ENCODE measurements around the gene VAV1.

GRCh38 chr19:6825076-6825774, 52.7 kb downstream of the VAV1 start:
- TF ChIP-seq POLR2AphosphoS5 (IDR thresholded peaks at IDR 0.05; ENCODE audit: low read depth, low read length) (no peak), FOXP2 (optimal IDR thresholded peaks at IDR 0.05; ENCODE audit: borderline replicate concordance, extremely low read depth, extremely low read length, insufficient read depth) (no peak)
